ENCODE results near the gene PGAP3.

GRCh38 chr17:39627712-39628516, 59.9 kb downstream of the PGAP3 start:
- TF ChIP-seq CTCF (IDR thresholded peaks at IDR 0.05; ENCODE audit: low read length) = no peak
- no peak for TF ChIP-seq EZH2 (IDR thresholded peaks at IDR 0.05; ENCODE audit: borderline replicate concordance, low read length)
